ENCODE measurements around the gene PLEKHA7.
"Not testable (repeated sequence)": the region's sequence is repeated elsewhere in the genome, so short reads cannot be mapped to it uniquely, and the experiment has no call there.

- not testable (repeated sequence) for TF ChIP-seq CTCF (conservative IDR thresholded peaks at IDR 0.05; ENCODE audit: low read depth, low read length); BHLHE40 (IDR thresholded peaks at IDR 0.05; ENCODE audit: low read depth, low read length); POLR2A (IDR thresholded peaks at IDR 0.05; ENCODE audit: low read depth, low read length); MAZ (IDR thresholded peaks at IDR 0.05; ENCODE audit: borderline replicate concordance, low read depth, low read length); ELK1 (IDR thresholded peaks at IDR 0.05; ENCODE audit: borderline replicate concordance, low read depth, low read length); RFX5 (IDR thresholded peaks at IDR 0.05; ENCODE audit: low read depth, low read length); MAFK (IDR thresholded peaks at IDR 0.05; ENCODE audit: low read depth, low read length); CEBPB (IDR thresholded peaks at IDR 0.05; ENCODE audit: low read depth, low read length); FOS (IDR thresholded peaks at IDR 0.05; ENCODE audit: low read depth, low read length); RCOR1 (IDR thresholded peaks at IDR 0.05; ENCODE audit: insufficient replicate concordance, low read length)
These were observed 126.3 kb downstream of the PLEKHA7 start for GRCh38 chr11:16887887-16888286.
